NT2/D1 (cell line): ENCODE data around the gene OR7C2.

Experiments
- DNase-seq: peaks from one replicate; pipeline ENCODE4 v3.0.0-alpha.2; 2011; ENCODE audit warnings: low read depth, low spot score
- H3K27me3 ChIP-seq: 2 replicates; pipeline ENCODE4 v1.6.0; 2011; ENCODE audit warnings: mild to moderate bottlenecking; ENCODE audit not compliant: insufficient read length, insufficient read depth
- H3K36me3 ChIP-seq: 2 replicates; pipeline ENCODE4 v1.6.1; 2011; ENCODE audit warnings: mild to moderate bottlenecking, low read length, mixed read lengths; ENCODE audit not compliant: insufficient read depth, insufficient read length
- H3K4me1 ChIP-seq: 2 replicates; pipeline ENCODE4 v1.5.1; 2011; ENCODE audit not compliant: insufficient read depth, insufficient read length
- H3K4me3 ChIP-seq: 2 replicates; pipeline ENCODE4 v1.5.1; 2011; ENCODE audit warnings: low read depth; ENCODE audit not compliant: insufficient read length
- H3K9ac ChIP-seq: 2 replicates; pipeline ENCODE4 v1.6.0; 2011; ENCODE audit warnings: low read depth; ENCODE audit not compliant: insufficient read length
- H3K9me3 ChIP-seq: 2 replicates; pipeline ENCODE4 v1.5.1; 2011; ENCODE audit warnings: mild to moderate bottlenecking, low read length; ENCODE audit not compliant: insufficient read depth
- SUZ12 ChIP-seq: IDR thresholded peaks from 2 replicates; pipeline ENCODE4 v1.6.1; 2011; ENCODE audit not compliant: insufficient read length, insufficient read depth; ENCODE audit errors: extremely low read depth
- YY1 ChIP-seq: IDR thresholded peaks from 2 replicates; pipeline ENCODE4 v1.6.1; 2011; ENCODE audit not compliant: insufficient read length, insufficient read depth
- ZNF274 ChIP-seq: IDR thresholded peaks from 2 replicates; pipeline ENCODE4 v1.6.1; 2011; ENCODE audit warnings: mild to moderate bottlenecking, low read depth, low read length

OR7C2 gene

GRCh38 chr19:14979476-14980255 lies 38.4 kb downstream of the OR7C2 start, which contains the start of gene SLC1A6:
TSS of gene SLC1A6 (minus strand) at chr19:14979864. CDS start at chr19:14972910, 6,954 bp downstream.
- H3K4me1 ChIP-seq: no peaks in the 10 kb centered on the region
- no peaks in the 10 kb centered on the region for H3K9me3 ChIP-seq
- peaks cover 25% of the 10 kb centered on the region for H3K27me3 ChIP-seq
- DNase-seq: peak; percentile 35
- no peaks in the 10 kb centered on the region for H3K36me3 ChIP-seq
- TF ChIP-seq ZNF274 (no peak), YY1 (no peak)
- peak within 1 kb of the TSS; percentile 85 for H3K9ac ChIP-seq
- H3K4me3 ChIP-seq: peak within 1 kb of the TSS; percentile 84

DNA sequence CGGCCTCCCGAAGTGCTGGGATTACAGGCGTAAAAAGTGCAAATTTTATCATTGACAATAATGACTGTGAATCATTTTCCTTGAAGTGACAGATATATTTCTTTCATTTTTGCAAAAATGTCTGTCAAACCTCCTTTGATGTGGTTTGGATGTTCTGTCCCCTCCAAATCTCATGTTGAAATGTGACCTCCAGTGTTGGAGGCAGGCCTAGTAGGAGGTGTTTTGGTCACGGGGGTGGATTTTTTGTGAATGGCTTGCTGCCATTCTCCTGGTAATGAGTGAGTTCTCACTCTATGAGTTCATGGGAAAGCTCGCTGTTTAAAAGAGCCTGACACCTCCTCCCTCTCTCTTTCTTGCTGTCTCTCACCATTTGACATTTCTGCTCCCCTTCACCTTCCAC lies 43.8 kb downstream of the OR7C2 start:
- TF ChIP-seq SUZ12 (no peak), ZNF274 (no peak), YY1 (no peak)
- Histone ChIP-seq H3K36me3 (no peaks in the 10 kb centered on the region), H3K4me3 (no peak overlapping the region), H3K4me1 (no peaks in the 10 kb centered on the region), H3K9ac (no peak overlapping the region), H3K27me3 (peaks cover 9% of the 10 kb centered on the region), H3K9me3 (no peaks in the 10 kb centered on the region)
- no peak for DNase-seq
